Hepatocyte (in vitro differentiated cells): ENCODE data around the gene ARHGAP10. TPM values are rescaled to one million over a fixed set of nuclear protein-coding genes. Genes with fewer than 3 reads are reported as not detected.
A peak's percentile ranks its signal among the peaks of the same experiment; 100 is the strongest.

ENCODE experiments used
- DNase-seq: peaks from one replicate; pipeline ENCODE4 v3.0.0-alpha.2; 2016; ENCODE audit warnings: low spot score
- H2AFZ ChIP-seq: fragments of 200-600 bp; sonication (generic); 2 replicates; pipeline ENCODE4 v1.6.0; 2016; ENCODE audit warnings: antibody characterized with exemption, mild to moderate bottlenecking
- H3K27ac ChIP-seq: fragments of 200-600 bp; sonication (generic); 2 replicates; pipeline ENCODE4 v1.5.1; 2016; ENCODE audit warnings: mild to moderate bottlenecking
- H3K27me3 ChIP-seq: fragments of 200-600 bp; sonication (generic); 2 replicates; pipeline ENCODE4 v1.6.1; 2016
- H3K36me3 ChIP-seq: fragments of 200-600 bp; sonication (generic); replicated peaks from 2 replicates; pipeline ENCODE4 v1.5.1; 2016; ENCODE audit warnings: low read depth; ENCODE audit not compliant: insufficient read depth
- H3K4me1 ChIP-seq: fragments of 200-600 bp; sonication (generic); 2 replicates; pipeline ENCODE4 v1.5.1; 2016; ENCODE audit warnings: mild to moderate bottlenecking, moderate library complexity; ENCODE audit not compliant: insufficient read depth
- H3K4me2 ChIP-seq: fragments of 200-600 bp; sonication (generic); 2 replicates; pipeline ENCODE4 v1.6.0; 2016
- H3K4me3 ChIP-seq: fragments of 200-600 bp; sonication (generic); 2 replicates; pipeline ENCODE4 v1.5.1; 2016; ENCODE audit warnings: mild to moderate bottlenecking
- H3K79me2 ChIP-seq: fragments of 200-600 bp; sonication (generic); 2 replicates; pipeline ENCODE4 v1.6.0; 2017; ENCODE audit warnings: mild to moderate bottlenecking
- H3K9me2 ChIP-seq: fragments of 200-600 bp; sonication (generic); replicated peaks from 2 replicates; pipeline ENCODE4 v1.6.0; 2017; ENCODE audit warnings: mild to moderate bottlenecking; ENCODE audit not compliant: insufficient read depth
- H3K9me3 ChIP-seq: fragments of 200-600 bp; sonication (generic); 2 replicates; pipeline ENCODE4 v1.5.1; 2016; ENCODE audit warnings: low read depth, mild to moderate bottlenecking
- H4K20me1 ChIP-seq: fragments of 200-600 bp; sonication (generic); 2 replicates; pipeline ENCODE4 v1.6.0; 2016; ENCODE audit warnings: mild to moderate bottlenecking; ENCODE audit not compliant: insufficient read depth, poor library complexity, severe bottlenecking
- CTCF ChIP-seq: fragments of 200-600 bp; sonication (generic); IDR thresholded peaks from 2 replicates; pipeline ENCODE4 v1.5.1; 2016; ENCODE audit warnings: antibody characterized with exemption, mild to moderate bottlenecking; ENCODE audit not compliant: poor library complexity
- EZH2 ChIP-seq: fragments of 200-600 bp; sonication (generic); IDR thresholded peaks from 2 replicates; pipeline ENCODE4 v1.6.1; 2016; ENCODE audit warnings: antibody characterized with exemption, mild to moderate bottlenecking, borderline replicate concordance
- EZH2phosphoT487 ChIP-seq: fragments of 200-600 bp; sonication (generic); IDR thresholded peaks from one replicate; pipeline ENCODE4 v1.6.1; 2018; ENCODE audit warnings: antibody characterized with exemption, mild to moderate bottlenecking, low read depth, moderate library complexity; ENCODE audit not compliant: unreplicated experiment, severe bottlenecking
- WGBS: methylation state at CpG from one replicate; pipeline ENCODE4 v1.1.6; 2016; ENCODE audit warnings: low lambda C conversion rate; ENCODE audit errors: missing lambda C conversion rate; 5-methylcytosine and 5-hydroxymethylcytosine counted together
- polyA plus RNA-seq: library from polyadenylated mRNA; unstranded; fragments of >200 nt; fragmentation: Nextera tagmentation; extraction: Ambion mirVana; gene quantifications from 2 replicates; pipeline ENCODE4 v1.2.1, GENCODE V29; 2016
- total RNA-seq: library from RNA; depleted of rRNA; stranded (reverse); fragments of >200 nt; gene quantifications from 2 replicates; pipeline ENCODE4 v1.2.3, GENCODE V29; 2014

ARHGAP10 gene
- total and polyA plus RNA-seq, 2 experiments from 2014 or later, result 16.8 to 23.4 TPM

GRCh38 chr4:147862043-147862692 lies 130.3 kb downstream of the ARHGAP10 start:
- H2AFZ ChIP-seq, result no peak overlapping the region
- no peaks in the 10 kb centered on the region for H3K79me2 ChIP-seq
- no peak overlapping the region for H3K4me2 ChIP-seq
- H3K4me3 ChIP-seq, result no peak overlapping the region
- H3K9me3 ChIP-seq, result no peaks in the 10 kb centered on the region
- H3K27me3 ChIP-seq, result no peaks in the 10 kb centered on the region
- WGBS, result 92% methylated on average over 15 of the region's 15 CpGs
- H4K20me1 ChIP-seq, result no peaks in the 10 kb centered on the region
- no peak for DNase-seq
- H3K9me2 ChIP-seq, result no peaks in the 10 kb centered on the region
- no peaks in the 10 kb centered on the region for H3K4me1 ChIP-seq
- TF ChIP-seq CTCF (no peak), EZH2phosphoT487 (no peak), EZH2 (no peak)
- no peaks in the 10 kb centered on the region for H3K36me3 ChIP-seq
- no peak overlapping the region for H3K27ac ChIP-seq

DNA sequence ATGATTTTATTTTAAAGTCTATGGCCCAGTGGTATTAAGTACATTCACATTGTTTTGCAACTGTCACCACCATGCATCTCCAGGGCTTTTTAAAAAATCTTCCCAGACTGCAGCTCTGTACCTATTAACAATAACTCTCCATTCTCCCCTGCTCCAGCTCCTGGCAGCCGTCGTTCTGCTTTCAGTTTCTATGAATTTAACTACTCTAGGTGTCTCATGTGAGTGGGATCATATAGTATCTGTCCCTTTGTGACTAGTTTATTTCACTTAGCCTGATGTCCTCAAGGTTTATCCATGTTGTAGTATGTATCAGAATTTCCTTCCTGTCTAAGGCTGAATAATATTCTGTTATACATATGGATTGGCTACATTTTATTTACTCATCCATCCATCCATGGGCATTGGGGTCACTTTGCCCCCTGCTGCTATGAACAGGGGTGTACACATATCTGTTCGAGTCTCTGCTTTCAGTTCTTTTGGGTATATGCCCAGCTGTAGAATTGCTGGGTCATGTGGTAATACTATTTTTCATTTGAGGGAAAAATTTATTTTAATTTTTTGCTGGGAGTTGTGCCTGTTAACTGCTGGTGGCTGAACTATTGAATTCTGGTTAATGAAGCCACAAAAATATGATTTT lies 131.3 kb downstream of the ARHGAP10 start:
- Histone ChIP-seq H2AFZ (no peak overlapping the region), H3K79me2 (no peaks in the 10 kb centered on the region), H3K27me3 (no peaks in the 10 kb centered on the region), H3K4me2 (no peak overlapping the region), H3K9me2 (no peaks in the 10 kb centered on the region), H3K4me3 (no peak overlapping the region), H4K20me1 (no peaks in the 10 kb centered on the region), H3K36me3 (no peaks in the 10 kb centered on the region), H3K4me1 (no peaks in the 10 kb centered on the region), H3K9me3 (no peaks in the 10 kb centered on the region), H3K27ac (no peak overlapping the region)
- no peak for TF ChIP-seq EZH2phosphoT487
- no peak for TF ChIP-seq EZH2
- 79% methylated on average over 3 of the region's 3 CpGs for WGBS
- DNase-seq, result no peak

GRCh38 chr4:147863808-147864472 lies 132.1 kb downstream of the ARHGAP10 start:
- Histone ChIP-seq H3K79me2 (no peaks in the 10 kb centered on the region), H3K9me2 (no peaks in the 10 kb centered on the region), H3K9me3 (no peaks in the 10 kb centered on the region), H2AFZ (no peak overlapping the region), H3K4me3 (no peak overlapping the region), H3K4me1 (no peaks in the 10 kb centered on the region), H3K36me3 (no peaks in the 10 kb centered on the region), H3K27me3 (no peaks in the 10 kb centered on the region), H3K27ac (peak overlapping the region; percentile 13), H4K20me1 (no peaks in the 10 kb centered on the region), H3K4me2 (no peak overlapping the region)
- 92% methylated on average over 10 of the region's 10 CpGs for WGBS
- no peak for DNase-seq
- no peak for TF ChIP-seq EZH2
- TF ChIP-seq CTCF, result no peak
- no peak for TF ChIP-seq EZH2phosphoT487

GRCh38 chr4:147864607-147865006 lies 132.7 kb downstream of the ARHGAP10 start:
- WGBS, result 73% methylated on average over 5 of the region's 5 CpGs
- Histone ChIP-seq H3K27ac (peak overlapping the region; percentile 13), H3K4me3 (no peak overlapping the region), H3K4me2 (no peak overlapping the region), H3K79me2 (no peaks in the 10 kb centered on the region), H3K27me3 (no peaks in the 10 kb centered on the region), H3K9me3 (no peaks in the 10 kb centered on the region), H3K4me1 (no peaks in the 10 kb centered on the region), H3K36me3 (no peaks in the 10 kb centered on the region), H3K9me2 (no peaks in the 10 kb centered on the region), H2AFZ (no peak overlapping the region), H4K20me1 (no peaks in the 10 kb centered on the region)
- DNase-seq, result no peak
- TF ChIP-seq EZH2 (no peak), CTCF (no peak), EZH2phosphoT487 (no peak)
